GM12878 (cell line): Measurements from ENCODE around the gene ASIC1.

Experiments used
- CTCF ChIP-seq, 3 experiments: IDR thresholded peaks in 2 of 3; conservative IDR thresholded peaks in 1 of 3; 2 replicates each; pipeline ENCODE4 v1.5.1; 2011; ENCODE audit warnings: low read depth in 3 of 3, low read length in 3 of 3, mild to moderate bottlenecking in 3 of 3, control low read depth in 2 of 3, moderate library complexity in 2 of 3, inconsistent platforms in 1 of 3, mixed read lengths in 1 of 3; ENCODE audit not compliant: control insufficient read depth in 2 of 3, insufficient read depth in 1 of 3; ENCODE audit errors: extremely low read depth in 1 of 3
- EGR1 ChIP-seq, 2 experiments: IDR thresholded peaks; 1 replicate in 1 of 2; 2 replicates in 1 of 2; pipeline ENCODE4 v1.6.1; 2011 to 2012; ENCODE audit warnings: low read depth in 2 of 2, low read length in 2 of 2, borderline replicate concordance in 1 of 2, mild to moderate bottlenecking in 1 of 2, moderate library complexity in 1 of 2
- EZH2 ChIP-seq: IDR thresholded peaks from 2 replicates; pipeline ENCODE4 v1.6.1; 2012; ENCODE audit warnings: low read depth, mild to moderate bottlenecking, control low read depth, inconsistent platforms, low read length, borderline replicate concordance; ENCODE audit not compliant: control insufficient read depth
- NR2C1 ChIP-seq: fragments of 450-650 bp; IDR thresholded peaks from 2 replicates; pipeline ENCODE4 v1.6.1; 2017; ENCODE audit warnings: antibody characterized with exemption, mild to moderate bottlenecking, moderate library complexity
- POLR2A ChIP-seq: IDR thresholded peaks from 2 replicates; pipeline ENCODE4 v1.6.1; 2011; ENCODE audit warnings: low read depth, mild to moderate bottlenecking, low read length
- RB1 ChIP-seq: fragments of 450-650 bp; formaldehyde crosslinking; IDR thresholded peaks from 2 replicates; pipeline ENCODE4 v1.6.1; 2017; ENCODE audit warnings: mild to moderate bottlenecking, borderline replicate concordance
- SIN3A ChIP-seq: IDR thresholded peaks from 2 replicates; pipeline ENCODE4 v1.6.1; 2012; ENCODE audit warnings: low read depth, low read length, improper control_type of control experiment
- STAT3 ChIP-seq: IDR thresholded peaks from 2 replicates; pipeline ENCODE4 v1.6.1; 2011; ENCODE audit warnings: low read depth, low read length, improper control_type of control experiment
- TCF7 ChIP-seq: IDR thresholded peaks from 2 replicates; pipeline ENCODE4 v1.6.1; 2014; ENCODE audit warnings: antibody characterized with exemption, borderline replicate concordance
- ZNF207 ChIP-seq: fragments of 450-650 bp; IDR thresholded peaks from 2 replicates; pipeline ENCODE4 v1.6.1; 2014; ENCODE audit warnings: antibody characterized with exemption, mild to moderate bottlenecking, borderline replicate concordance
- ZSCAN29 ChIP-seq: fragments of 450-650 bp; IDR thresholded peaks from 2 replicates; pipeline ENCODE4 v1.6.1; 2017; ENCODE audit warnings: mild to moderate bottlenecking, moderate library complexity

GRCh38 chr12:50022903-50023302 is 34.5 kb upstream of the ASIC1 start:
- TF ChIP-seq RB1 (no peak), CTCF (IDR thresholded peaks at IDR 0.05 in 2 of 3, conservative IDR thresholded peaks at IDR 0.05 in 1 of 3; ENCODE audit: control insufficient read depth in 2 of 3, extremely low read depth in 1 of 3, insufficient read depth in 1 of 3, low read depth in 3 of 3, low read length in 3 of 3) (no peak), ZNF207 (no peak), POLR2A (no peak), NR2C1 (no peak), TCF7 (no peak), EZH2 (no peak), SIN3A (no peak), ZSCAN29 (no peak), STAT3 (no peak), EGR1 (IDR thresholded peaks at IDR 0.05; ENCODE audit: borderline replicate concordance in 1 of 2, low read depth in 2 of 2, low read length in 2 of 2) (no peak)
